Choroid plexus epithelial cell (primary cell): Measurements from ENCODE around the gene ZNF699.
A peak's percentile ranks its signal among the peaks of the same experiment; 100 is the strongest.
"Not testable (repeated sequence)": the region's sequence is repeated elsewhere in the genome, so short reads cannot be mapped to it uniquely, and the experiment has no call there.

ENCODE experiments used
- DNase-seq: peaks from one replicate; pipeline ENCODE4 v3.0.0-alpha.2; 2010; ENCODE audit warnings: low read depth
- H3K4me3 ChIP-seq: 2 replicates; pipeline ENCODE4 v1.5.1; 2011; ENCODE audit warnings: low read depth, mild to moderate bottlenecking, control low read depth, low read length, moderate library complexity
- CTCF ChIP-seq: conservative IDR thresholded peaks from 2 replicates; pipeline ENCODE4 v1.5.1; 2011; ENCODE audit warnings: low read depth, mild to moderate bottlenecking, control low read depth, inconsistent platforms, low read length, moderate library complexity

The ZNF699 gene

GRCh38 chr19:9342610-9343304, 33.1 kb upstream of the ZNF699 start:
- no peak overlapping the region for H3K4me3 ChIP-seq
- TF ChIP-seq CTCF = no peak
- peak; percentile 2 for DNase-seq

GRCh38 chr19:9329999-9330398, 20.4 kb upstream of the ZNF699 start:
- no peak for DNase-seq
- TF ChIP-seq CTCF = no peak
- no peak overlapping the region for H3K4me3 ChIP-seq

- no peak for TF ChIP-seq CTCF
- H3K4me3 ChIP-seq = peak overlapping the region; percentile 83
- DNase-seq = peak; percentile 2
Measured at GRCh38 chr19:9324584-9324962, 14.9 kb upstream of the ZNF699 start.

GRCh38 chr19:9323919-9324583, 14.4 kb upstream of the ZNF699 start, which contains the start of gene ZNF559:
ZNF559 (plus strand) TSS chr19:9324179; CDS start chr19:9338550, 14,371 bp downstream.
- TF ChIP-seq CTCF = peak; percentile 51
- DNase-seq = peak; percentile 98
- peak within 1 kb of the TSS; percentile 83 for H3K4me3 ChIP-seq

- TF ChIP-seq CTCF = no peak
- H3K4me3 ChIP-seq = peak overlapping the region; percentile 83
- peak; percentile 95 for DNase-seq
Measured at GRCh38 chr19:9323557-9323918, 13.9 kb upstream of the ZNF699 start.

- not testable (repeated sequence) for DNase-seq, H3K4me3 ChIP-seq
Measured at GRCh38 chr19:9322201-9322600, 12.6 kb upstream of the ZNF699 start.

- not testable (repeated sequence) for DNase-seq
Measured at GRCh38 chr19:9321756-9322155, 12.1 kb upstream of the ZNF699 start.

GRCh38 chr19:9321338-9321737, 11.7 kb upstream of the ZNF699 start:
- TF ChIP-seq CTCF = no peak
- no peak for DNase-seq

More at GRCh38 chr19:9321756-9322155, 12.1 kb upstream of the ZNF699 start:
- H3K4me3 ChIP-seq = not testable (repeated sequence)

More at GRCh38 chr19:9321338-9321737, 11.7 kb upstream of the ZNF699 start:
- H3K4me3 ChIP-seq = no peak overlapping the region
